Keratinocyte (primary cell): ENCODE measurements around the gene TMF1. TPM values are rescaled to one million over a fixed set of nuclear protein-coding genes. Genes with fewer than 3 reads are reported as not detected.

Experiments
- DNase-seq: peaks from one replicate; pipeline ENCODE4 v3.0.0-alpha.2; 2011; ENCODE audit warnings: low read depth, missing footprints, low spot score
- FAIRE-seq: peaks from 2 replicates; lab custom pipeline; 2011; peaks lifted over from hg19 to GRCh38; lab: Jason Lieb, UNC
- H2AFZ ChIP-seq: 2 replicates; pipeline ENCODE4 v1.6.0; 2012; ENCODE audit warnings: low read length, control low read depth, inconsistent platforms; ENCODE audit not compliant: control insufficient read depth
- H3K27ac ChIP-seq: 2 replicates; pipeline ENCODE4 v1.5.1; 2011; ENCODE audit warnings: low read length; ENCODE audit not compliant: control insufficient read depth, insufficient read depth
- H3K27me3 ChIP-seq: 3 replicates; pipeline ENCODE4 v1.6.0; 2011; ENCODE audit warnings: low read length; ENCODE audit not compliant: control insufficient read depth, insufficient read depth; ENCODE audit errors: extremely low read depth
- H3K36me3 ChIP-seq, 2 experiments: 2 replicates in 1 of 2; 3 replicates in 1 of 2; pipeline ENCODE4 v1.5.1; 2011; ENCODE audit warnings: low read length in 2 of 2, mild to moderate bottlenecking in 1 of 2; ENCODE audit not compliant: control insufficient read depth in 2 of 2, insufficient read depth in 2 of 2; ENCODE audit errors: extremely low read depth in 1 of 2
- H3K4me1 ChIP-seq: 3 replicates; pipeline ENCODE4 v1.5.1; 2011; ENCODE audit warnings: low read length; ENCODE audit not compliant: control insufficient read depth, insufficient read depth; ENCODE audit errors: extremely low read depth
- H3K4me2 ChIP-seq: 3 replicates; pipeline ENCODE4 v1.6.0; 2011; ENCODE audit warnings: low read depth, low read length; ENCODE audit not compliant: control insufficient read depth, insufficient read depth; ENCODE audit errors: extremely low read depth
- H3K4me3 ChIP-seq, 3 experiments: fragments of 200-600 bp in 1 of 3; sonication (generic) in 1 of 3; 2 replicates in 2 of 3; 3 replicates in 1 of 3; pipeline ENCODE4 v1.5.1; 2011 to 2016; ENCODE audit warnings: low read length in 3 of 3, mild to moderate bottlenecking in 3 of 3, control low read depth in 2 of 3, inconsistent platforms in 1 of 3, low read depth in 1 of 3, mixed read lengths in 1 of 3, mixed run types in 1 of 3, moderate library complexity in 1 of 3; ENCODE audit not compliant: control insufficient read depth in 2 of 3, insufficient read depth in 2 of 3; ENCODE audit errors: extremely low read depth in 1 of 3
- H3K79me2 ChIP-seq: 2 replicates; pipeline ENCODE4 v1.6.0; 2012; ENCODE audit warnings: low read length; ENCODE audit not compliant: control insufficient read depth, insufficient read depth
- H3K9ac ChIP-seq: 3 replicates; pipeline ENCODE4 v1.6.0; 2011; ENCODE audit warnings: low read length; ENCODE audit not compliant: control insufficient read depth, insufficient read depth; ENCODE audit errors: extremely low read depth
- H3K9me1 ChIP-seq: 3 replicates; pipeline ENCODE4 v1.6.0; 2011; ENCODE audit warnings: low read length; ENCODE audit not compliant: control insufficient read depth, insufficient read depth; ENCODE audit errors: extremely low read depth
- H3K9me3 ChIP-seq: 2 replicates; pipeline ENCODE4 v1.5.1; 2012; ENCODE audit warnings: low read depth, low read length; ENCODE audit not compliant: control insufficient read depth
- H4K20me1 ChIP-seq: 3 replicates; pipeline ENCODE4 v1.6.0; 2011; ENCODE audit warnings: low read length; ENCODE audit not compliant: control insufficient read depth, insufficient read depth; ENCODE audit errors: extremely low read depth
- CTCF ChIP-seq, 3 experiments: IDR thresholded peaks in 1 of 3; conservative IDR thresholded peaks in 1 of 3; optimal IDR thresholded peaks in 1 of 3; 2 replicates in 2 of 3; 3 replicates in 1 of 3; pipeline versions ENCODE3 to v1.5.1; 2011; ENCODE audit warnings: low read length in 3 of 3, mild to moderate bottlenecking in 3 of 3, moderate library complexity in 2 of 3, control low read depth in 1 of 3, inconsistent platforms in 1 of 3; ENCODE audit not compliant: insufficient read depth in 2 of 3; ENCODE audit errors: extremely low read depth in 1 of 3
- EZH2 ChIP-seq: IDR thresholded peaks from one replicate; pipeline ENCODE4 v1.6.1; 2012; ENCODE audit warnings: inconsistent platforms, mild to moderate bottlenecking, low read length, moderate library complexity
- dilution Hi-C: fragments of 300-500 bp; cut with MboI; formaldehyde crosslinking; loops from one replicate; pipeline ENCODE4 v1.7.0; 2020; ENCODE audit warnings: low sequenced_read_pairs; ENCODE audit not compliant: extremely low pct_ligation_motif_present
- polyA plus RNA-seq, 5 experiments: library from polyadenylated mRNA; depleted of rRNA in 3 of 5; stranded (reverse) in 3 of 5; stranded (forward) in 1 of 5; unstranded in 1 of 5; fragments of >200 nt; gene quantifications; 1 replicate in 1 of 5; 2 replicates in 3 of 5; 3 replicates in 1 of 5; pipeline versions ENCODE4 v1.2.1 to v1.2.3, GENCODE V29; 2011 to 2012; ENCODE audit warnings: missing spikeins in 2 of 5, low read depth in 1 of 5, low replicate concordance in 1 of 5

TMF1 gene
- polyA plus RNA-seq, 1 donor (not counting 4 experiments of a cell fraction or from before 2014, with no cell fraction given): 13.7 TPM

GRCh38 chr3:68999605-69000004, 52.5 kb downstream of the TMF1 start:
- Histone ChIP-seq H3K79me2 (no peaks in the 10 kb centered on the region), H3K27ac (no peak overlapping the region), H3K36me3 (peaks cover 16 to 37% of the 10 kb centered on the region in 2 experiments)

GRCh38 chr3:68999158-68999557, 53.0 kb downstream of the TMF1 start:
- TF ChIP-seq EZH2 (no peak), CTCF (optimal IDR thresholded peaks at IDR 0.05 in 1 of 3, IDR thresholded peaks at IDR 0.05 in 1 of 3, conservative IDR thresholded peaks at IDR 0.05 in 1 of 3; ENCODE audit: extremely low read depth in 1 of 3, insufficient read depth in 2 of 3, low read length in 3 of 3) (no peak)
- H3K36me3 ChIP-seq: peaks cover 13 to 36% of the 10 kb centered on the region in 2 experiments
- peaks cover 15% of the 10 kb centered on the region for H3K4me1 ChIP-seq
- H2AFZ ChIP-seq: no peak overlapping the region
- H3K4me3 ChIP-seq: no peak overlapping the region
- no peak overlapping the region for H3K4me2 ChIP-seq
- H3K79me2 ChIP-seq: no peaks in the 10 kb centered on the region
- no peaks in the 10 kb centered on the region for H3K9me1 ChIP-seq
- no peak overlapping the region for H3K27ac ChIP-seq
- no peak for FAIRE-seq
- dilution Hi-C loops: no loop called here
- H4K20me1 ChIP-seq: no peaks in the 10 kb centered on the region
- no peaks in the 10 kb centered on the region for H3K9me3 ChIP-seq
- H3K9ac ChIP-seq: no peak overlapping the region
- H3K27me3 ChIP-seq: no peaks in the 10 kb centered on the region
- no peak for DNase-seq

More at GRCh38 chr3:68999605-69000004, 52.5 kb downstream of the TMF1 start:
- no peak overlapping the region for H2AFZ ChIP-seq
- no peak overlapping the region for H3K9ac ChIP-seq
- no peaks in the 10 kb centered on the region for H3K27me3 ChIP-seq
- H3K4me3 ChIP-seq: no peak overlapping the region
- H3K9me1 ChIP-seq: no peaks in the 10 kb centered on the region
- dilution Hi-C loops: no loop called here
- TF ChIP-seq CTCF (optimal IDR thresholded peaks at IDR 0.05 in 1 of 3, IDR thresholded peaks at IDR 0.05 in 1 of 3, conservative IDR thresholded peaks at IDR 0.05 in 1 of 3; ENCODE audit: extremely low read depth in 1 of 3, insufficient read depth in 2 of 3, low read length in 3 of 3) (no peak), EZH2 (no peak)
- H4K20me1 ChIP-seq: no peaks in the 10 kb centered on the region
- no peak overlapping the region for H3K4me2 ChIP-seq
- no peak for DNase-seq
- FAIRE-seq: no peak
- H3K4me1 ChIP-seq: peaks cover 15% of the 10 kb centered on the region
- H3K9me3 ChIP-seq: no peaks in the 10 kb centered on the region
